Erythroblast (primary cell): Measurements from ENCODE around the gene EIF1B.

Experiments
- GATA1 ChIP-seq: IDR thresholded peaks from 2 replicates; pipeline ENCODE4 v1.6.1; 2011; ENCODE audit warnings: low read depth, mild to moderate bottlenecking, control low read depth, low read length, moderate library complexity
- POLR2A ChIP-seq: IDR thresholded peaks from 2 replicates; pipeline ENCODE4 v1.6.1; 2011; ENCODE audit warnings: mild to moderate bottlenecking, low read length

GRCh38 chr3:40278791-40279190, 30.7 kb upstream of the EIF1B start:
- TF ChIP-seq POLR2A, result no peak
- TF ChIP-seq GATA1, result no peak
